Caco-2 (cell line): ENCODE results near the gene CACNA1C. TPM values are rescaled to one million over a fixed set of nuclear protein-coding genes. Genes with fewer than 3 reads are reported as not detected.

Experiments
- BruUV-seq: library from RNA; stranded (reverse); fragments of 400-500 nt; replicated peaks from 2 replicates; lab custom pipeline; 2021; lab: Mats Ljungman, UMichigan
- CTCF ChIA-PET: fragments of 300-600 bp; sonication (Branson Sonifier 250); formaldehyde crosslinking; loops from one replicate; lab custom pipeline; 2022; ENCODE audit warnings: antibody characterized with exemption; lab: Charles Lee
- POLR2A ChIA-PET: fragments of 300-600 bp; sonication (Branson Sonifier 250); formaldehyde crosslinking; loops from one replicate; lab custom pipeline; 2022; ENCODE audit warnings: antibody characterized with exemption; lab: Charles Lee
- DNase-seq, 2 experiments: peaks; one replicate each; pipeline versions ENCODE4 v3.0.0 to v3.0.0-alpha.2; 2020 to 2022
- H3K27me3 ChIP-seq: replicated peaks from 2 replicates; pipeline ENCODE4 v1.6.0; 2011; ENCODE audit warnings: low read length; ENCODE audit not compliant: control insufficient read depth, insufficient read depth
- H3K36me3 ChIP-seq: 2 replicates; pipeline ENCODE4 v1.5.1; 2011; ENCODE audit warnings: low read length; ENCODE audit not compliant: control insufficient read depth, insufficient read depth
- H3K4me1 ChIP-seq: fragments of 250-450 bp; sonication (Bioruptor Pico); 2 replicates; pipeline ENCODE4 v1.5.1; 2020; ENCODE audit warnings: mild to moderate bottlenecking
- H3K4me3 ChIP-seq: 2 replicates; pipeline ENCODE4 v1.5.1; 2011; ENCODE audit warnings: low read depth, mild to moderate bottlenecking, control low read depth, low read length
- H3K9me3 ChIP-seq: fragments of 250-450 bp; sonication (Bioruptor Pico); 2 replicates; pipeline ENCODE4 v1.5.1; 2020; ENCODE audit warnings: mild to moderate bottlenecking, moderate library complexity
- H3K27ac Mint-ChIP-seq: one replicate; pipeline ENCODE4 v1.8.0; 2022; ENCODE audit warnings: mixed read lengths; ENCODE audit not compliant: unreplicated experiment
- H3K27me3 Mint-ChIP-seq: one replicate; pipeline ENCODE4 v1.8.0; 2022; ENCODE audit warnings: mixed read lengths; ENCODE audit not compliant: insufficient read depth, unreplicated experiment
- H3K36me3 Mint-ChIP-seq: one replicate; pipeline ENCODE4 v1.8.0; 2022; ENCODE audit warnings: mild to moderate bottlenecking, mixed read lengths; ENCODE audit not compliant: insufficient read depth, unreplicated experiment
- H3K4me1 Mint-ChIP-seq: one replicate; pipeline ENCODE4 v1.8.0; 2022; ENCODE audit warnings: low read depth, mixed read lengths; ENCODE audit not compliant: unreplicated experiment
- H3K4me3 Mint-ChIP-seq: one replicate; pipeline ENCODE4 v1.8.0; 2022; ENCODE audit warnings: mild to moderate bottlenecking, moderate library complexity, mixed read lengths; ENCODE audit not compliant: unreplicated experiment
- H3K9me3 Mint-ChIP-seq: one replicate; pipeline ENCODE4 v1.8.0; 2022; ENCODE audit warnings: mixed read lengths; ENCODE audit not compliant: unreplicated experiment
- intact Hi-C: fragments of 100-400 bp; cut with micrococcal nuclease; formaldehyde crosslinking; loops from one replicate; pipeline ENCODE4 v1.10.0; 2022; ENCODE audit not compliant: unreplicated experiment
- total RNA-seq: library from RNA; stranded (reverse); gene quantifications from 2 replicates; pipeline ENCODE4 v1.2.3, GENCODE V29; 2022
- TF ChIP-seq, protein P1 (sequence below), 2 experiments: fragments of 200-600 bp in 1 of 2; IDR thresholded peaks; 1 replicate in 1 of 2; 2 replicates in 1 of 2; pipeline versions ENCODE4 v1.5.1 to v1.8.0; 2011 to 2022; ENCODE audit warnings: antibody characterized with exemption in 1 of 2, control low read depth in 1 of 2, inconsistent platforms in 1 of 2, low read depth in 1 of 2, low read length in 1 of 2, mild to moderate bottlenecking in 1 of 2, moderate library complexity in 1 of 2; ENCODE audit not compliant: insufficient read depth in 1 of 2, severe bottlenecking in 1 of 2, unreplicated experiment in 1 of 2

CACNA1C gene
- total RNA-seq, 1 experiment from 2014 or later = not detected

DNA sequence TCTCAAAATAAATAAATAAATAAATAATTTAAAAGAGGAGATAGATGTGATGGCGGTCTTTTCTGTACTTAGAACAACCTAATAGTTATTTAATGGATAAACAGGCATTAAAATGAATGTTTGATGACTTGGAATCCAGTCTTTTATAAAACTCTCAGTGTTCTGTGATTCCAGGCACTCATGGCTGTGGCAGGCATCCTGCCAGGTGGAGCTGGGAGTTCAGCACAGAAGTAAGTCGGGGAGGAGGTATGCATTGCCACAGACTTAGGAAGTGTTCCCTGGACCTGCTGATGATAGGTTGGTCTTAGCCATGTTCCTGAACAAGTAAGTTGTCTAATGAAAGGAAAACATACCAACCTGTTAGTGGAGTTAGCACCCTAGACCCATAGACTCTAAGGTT lies 126.3 kb downstream of the CACNA1C start:
- Histone ChIP-seq H3K4me1 (no peaks in the 10 kb centered on the region), H3K27me3 (peaks cover 2% of the 10 kb centered on the region; the same call in 1 of the 2 replicates), H3K4me3 (no peak overlapping the region), H3K9me3 (no peaks in the 10 kb centered on the region), H3K36me3 (no peaks in the 10 kb centered on the region)
- no peak overlapping the region for H3K4me3 Mint-ChIP-seq
- DNase-seq = no peak
- H3K4me1 Mint-ChIP-seq = peaks cover 1% of the 10 kb centered on the region
- no peaks in the 10 kb centered on the region for H3K9me3 Mint-ChIP-seq
- peaks cover 34% of the 10 kb centered on the region for H3K27me3 Mint-ChIP-seq
- BruUV-seq = no TSS peak
- H3K36me3 Mint-ChIP-seq = no peaks in the 10 kb centered on the region
- ChIA-PET POLR2A (no interaction called here), CTCF (no interaction called here)
- TF ChIP-seq, protein P1, sequence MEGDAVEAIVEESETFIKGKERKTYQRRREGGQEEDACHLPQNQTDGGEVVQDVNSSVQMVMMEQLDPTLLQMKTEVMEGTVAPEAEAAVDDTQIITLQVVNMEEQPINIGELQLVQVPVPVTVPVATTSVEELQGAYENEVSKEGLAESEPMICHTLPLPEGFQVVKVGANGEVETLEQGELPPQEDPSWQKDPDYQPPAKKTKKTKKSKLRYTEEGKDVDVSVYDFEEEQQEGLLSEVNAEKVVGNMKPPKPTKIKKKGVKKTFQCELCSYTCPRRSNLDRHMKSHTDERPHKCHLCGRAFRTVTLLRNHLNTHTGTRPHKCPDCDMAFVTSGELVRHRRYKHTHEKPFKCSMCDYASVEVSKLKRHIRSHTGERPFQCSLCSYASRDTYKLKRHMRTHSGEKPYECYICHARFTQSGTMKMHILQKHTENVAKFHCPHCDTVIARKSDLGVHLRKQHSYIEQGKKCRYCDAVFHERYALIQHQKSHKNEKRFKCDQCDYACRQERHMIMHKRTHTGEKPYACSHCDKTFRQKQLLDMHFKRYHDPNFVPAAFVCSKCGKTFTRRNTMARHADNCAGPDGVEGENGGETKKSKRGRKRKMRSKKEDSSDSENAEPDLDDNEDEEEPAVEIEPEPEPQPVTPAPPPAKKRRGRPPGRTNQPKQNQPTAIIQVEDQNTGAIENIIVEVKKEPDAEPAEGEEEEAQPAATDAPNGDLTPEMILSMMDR (IDR thresholded peaks at IDR 0.05; ENCODE audit: insufficient read depth in 1 of 2, low read depth in 1 of 2, low read length in 1 of 2, severe bottlenecking in 1 of 2, unreplicated experiment in 1 of 2) = no peak
- H3K27ac Mint-ChIP-seq = no peak overlapping the region
- intact Hi-C loops = no loop called here

DNA sequence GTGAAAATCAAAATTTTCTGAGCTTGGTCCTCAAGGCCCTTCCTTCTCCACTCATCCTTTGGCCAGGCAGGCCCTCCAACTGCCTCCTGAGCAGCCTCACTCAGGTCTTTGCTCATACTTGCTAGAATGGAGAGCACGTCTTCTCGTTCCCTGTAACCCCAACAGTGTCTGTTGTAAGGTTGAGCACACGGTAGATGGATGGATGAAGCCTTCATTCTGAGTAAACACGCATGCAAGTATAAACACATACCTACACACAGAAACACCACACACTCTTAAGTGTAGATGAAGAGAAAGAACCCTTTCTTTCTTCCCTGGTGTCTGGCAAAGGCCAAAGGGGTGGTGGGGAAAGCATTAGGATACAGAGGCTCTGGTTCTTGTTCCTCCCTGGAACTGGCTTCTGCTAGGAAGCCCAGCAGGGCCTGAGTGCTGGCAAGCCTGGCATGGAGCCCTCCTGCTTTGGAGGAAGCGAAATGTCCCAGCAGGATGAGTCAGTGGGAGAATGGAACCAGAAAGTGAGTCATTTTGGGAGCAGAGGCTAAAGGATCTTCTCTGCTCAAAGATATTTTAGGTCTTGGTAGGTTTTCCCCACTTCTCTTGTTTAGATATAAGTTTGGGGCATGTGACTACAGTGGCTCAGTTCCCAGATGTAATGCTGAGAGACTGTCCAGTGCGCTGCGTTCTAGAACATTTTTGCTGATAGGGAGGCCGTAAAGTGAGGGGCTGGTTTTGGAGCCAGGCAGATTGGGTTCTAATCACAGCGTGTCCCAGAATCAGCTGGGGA lies 127.4 kb downstream of the CACNA1C start:
- peaks cover 32% of the 10 kb centered on the region for H3K27me3 Mint-ChIP-seq
- TF ChIP-seq, protein P1 (IDR thresholded peaks at IDR 0.05; ENCODE audit: insufficient read depth in 1 of 2, low read depth in 1 of 2, low read length in 1 of 2, severe bottlenecking in 1 of 2, unreplicated experiment in 1 of 2) = no peak
- H3K4me3 Mint-ChIP-seq = no peak overlapping the region
- Histone ChIP-seq H3K4me1 (no peaks in the 10 kb centered on the region), H3K36me3 (no peaks in the 10 kb centered on the region), H3K27me3 (peaks cover 2% of the 10 kb centered on the region; the same call in 1 of the 2 replicates), H3K4me3 (no peak overlapping the region), H3K9me3 (no peaks in the 10 kb centered on the region)
- ChIA-PET CTCF (no interaction called here), POLR2A (no interaction called here)
- no TSS peak for BruUV-seq
- intact Hi-C loops = loop anchor here (5.0 kb wide), 1 partner anchor 102 kb away; no protein-coding TSS in a partner anchor
- H3K9me3 Mint-ChIP-seq = no peaks in the 10 kb centered on the region
- no peaks in the 10 kb centered on the region for H3K36me3 Mint-ChIP-seq
- peaks cover 6% of the 10 kb centered on the region for H3K4me1 Mint-ChIP-seq
- DNase-seq = no peak
- H3K27ac Mint-ChIP-seq = no peak overlapping the region

DNA sequence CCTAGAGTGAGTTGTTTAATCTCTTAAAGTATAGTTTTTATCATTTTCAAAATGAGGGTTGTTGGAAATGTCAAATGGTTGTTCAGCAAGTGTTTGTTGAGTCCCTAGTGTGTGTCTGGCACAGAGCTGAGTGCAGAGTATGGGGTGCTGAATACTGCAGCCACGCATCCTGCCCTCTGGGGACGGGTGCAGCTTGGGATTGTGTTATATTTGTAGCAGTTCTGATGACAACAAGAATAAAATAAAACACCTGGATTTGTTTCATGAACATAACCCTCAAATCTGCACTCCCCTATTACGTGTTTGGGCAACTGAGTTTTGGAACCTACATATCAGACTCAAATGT lies 127.9 kb downstream of the CACNA1C start:
- peaks cover 6% of the 10 kb centered on the region for H3K4me1 Mint-ChIP-seq
- POLR2A ChIA-PET = no interaction called here
- no peaks in the 10 kb centered on the region for H3K4me1 ChIP-seq
- no peak for DNase-seq
- H3K36me3 Mint-ChIP-seq = no peaks in the 10 kb centered on the region
- H3K27ac Mint-ChIP-seq = no peak overlapping the region
- BruUV-seq = no TSS peak
- H3K4me3 Mint-ChIP-seq = no peak overlapping the region
- peaks cover 3% of the 10 kb centered on the region for H3K27me3 ChIP-seq
- CTCF ChIA-PET = no interaction called here
- intact Hi-C loops = loop anchor here (5.0 kb wide), 1 partner anchor 102 kb away; no protein-coding TSS in a partner anchor
- no peaks in the 10 kb centered on the region for H3K36me3 ChIP-seq
- no peak overlapping the region for H3K4me3 ChIP-seq
- TF ChIP-seq, protein P1 (IDR thresholded peaks at IDR 0.05; ENCODE audit: insufficient read depth in 1 of 2, low read depth in 1 of 2, low read length in 1 of 2, severe bottlenecking in 1 of 2, unreplicated experiment in 1 of 2) = no peak
- peaks cover 30% of the 10 kb centered on the region for H3K27me3 Mint-ChIP-seq
- no peaks in the 10 kb centered on the region for H3K9me3 ChIP-seq
- no peaks in the 10 kb centered on the region for H3K9me3 Mint-ChIP-seq
